ENCODE data around the gene HUS1. TPM values are rescaled to one million over a fixed set of nuclear protein-coding genes. Genes with fewer than 3 reads are reported as not detected.

The HUS1 gene
- total and polyA plus RNA-seq, 2 of the 4 experiments (the other 2 are of a cell fraction) = 16.2 to 18.3 TPM

DNA sequence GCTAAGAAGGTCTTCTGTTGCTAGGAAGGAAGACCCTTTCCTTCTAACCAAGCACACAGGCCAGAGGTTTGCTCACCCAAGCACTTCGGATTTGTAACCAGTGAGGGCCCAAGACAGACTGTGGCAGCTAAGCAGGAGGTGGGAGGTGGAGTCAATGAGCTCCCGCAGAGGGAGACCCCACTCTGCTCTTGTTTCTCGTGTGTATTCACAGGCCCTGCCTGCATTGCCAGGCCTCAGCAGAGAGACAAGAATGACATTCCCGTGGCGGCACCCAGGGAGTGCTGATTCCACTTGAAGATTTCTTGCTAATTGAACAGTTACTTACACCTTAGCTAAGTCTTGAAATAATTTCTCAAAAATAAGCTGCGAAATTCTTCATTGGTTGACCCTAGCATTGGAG, 44.6 kb downstream of the HUS1 start:
- Histone ChIP-seq H3K27me3 (ENCODE audit: control insufficient read depth, insufficient read depth, low read length) (no peaks in the 10 kb centered on the region), H3K9me1 (ENCODE audit: insufficient read depth, low read length) (peaks cover 4% of the 10 kb centered on the region), H3K56ac (ENCODE audit: extremely low read depth, insufficient read depth, low read length) (no peak overlapping the region), H3K27ac (ENCODE audit: insufficient read depth, low read length) (no peak overlapping the region), H3K4me3 (ENCODE audit: insufficient read depth, low read depth, low read length) (no peak overlapping the region), H2AK9ac (replicated peaks; ENCODE audit: low read depth, low read length, poor library complexity) (no peak overlapping the region), H4K8ac (ENCODE audit: low read depth in 2 of 2, low read length in 2 of 2) (no peak overlapping the region), H2AK5ac (ENCODE audit: low read depth, low read length) (no peak overlapping the region), H3K9me3 (ENCODE audit: control insufficient read depth, insufficient read depth, low read length) (no peaks in the 10 kb centered on the region), H2BK15ac (ENCODE audit: low read depth, low read length) (no peak overlapping the region), H2BK120ac (ENCODE audit: low read depth, low read length) (no peak overlapping the region), H4K20me1 (ENCODE audit: insufficient read depth, low read length) (no peaks in the 10 kb centered on the region), H2BK20ac (ENCODE audit: low read depth, low read length) (no peak overlapping the region), H3K14ac (replicated peaks; ENCODE audit: low read depth, low read length) (no peak overlapping the region), H3K9ac (ENCODE audit: low read depth, low read length) (no peak overlapping the region), H3K4me2 (ENCODE audit: low read depth, low read length) (no peak overlapping the region), H2BK5ac (ENCODE audit: low read depth, low read length, poor library complexity, severe bottlenecking) (no peak overlapping the region), H3K18ac (ENCODE audit: low read depth, low read length) (no peak overlapping the region), H3K36me3 (ENCODE audit: control insufficient read depth, insufficient read depth, low read length) (no peaks in the 10 kb centered on the region), H4K5ac (ENCODE audit: low read depth, low read length) (no peak overlapping the region), H3K4me1 (ENCODE audit: control insufficient read depth, insufficient read depth, low read length) (peaks cover 2% of the 10 kb centered on the region; the same call in 1 of the 2 replicates), H3K79me1 (ENCODE audit: low read depth in 1 of 2, low read length in 2 of 2) (no peaks in the 10 kb centered on the region), H4K91ac (ENCODE audit: insufficient read depth, low read depth, low read length) (no peak overlapping the region), H3K23ac (ENCODE audit: low read depth, low read length) (no peak overlapping the region), H2AFZ (replicated peaks; ENCODE audit: low read length, poor library complexity) (no peak overlapping the region), H3K4ac (ENCODE audit: low read depth, low read length) (no peak overlapping the region)
- DNase-seq = no peak
- CTCF ChIA-PET = interaction anchor here (1.6 kb wide), 1 partner anchor 10 kb away, joined by 5 read pairs; no protein-coding TSS in a partner anchor
- WGBS, 2 experiments (ENCODE audit: extremely low coverage in 2 of 2, insufficient read length in 1 of 2) = 90% methylated on average over 2 of the region's 6 CpGs; no CpG with 5 or more reads in 1 of the 2 experiments
- no peak for ATAC-seq (ENCODE audit: low read depth)
- no TSS peak for BruUV-seq (replicated peaks)
- dilution Hi-C loops (cut with HindIII; ENCODE audit: low sequenced_read_pairs, unreplicated experiment) (no loop called here), intact Hi-C loops (cut with micrococcal nuclease) (no loop called here), in situ Hi-C loops (cut with MboI; ENCODE audit: low sequenced_read_pairs) (no loop called here)
- TF ChIP-seq, protein P1, sequence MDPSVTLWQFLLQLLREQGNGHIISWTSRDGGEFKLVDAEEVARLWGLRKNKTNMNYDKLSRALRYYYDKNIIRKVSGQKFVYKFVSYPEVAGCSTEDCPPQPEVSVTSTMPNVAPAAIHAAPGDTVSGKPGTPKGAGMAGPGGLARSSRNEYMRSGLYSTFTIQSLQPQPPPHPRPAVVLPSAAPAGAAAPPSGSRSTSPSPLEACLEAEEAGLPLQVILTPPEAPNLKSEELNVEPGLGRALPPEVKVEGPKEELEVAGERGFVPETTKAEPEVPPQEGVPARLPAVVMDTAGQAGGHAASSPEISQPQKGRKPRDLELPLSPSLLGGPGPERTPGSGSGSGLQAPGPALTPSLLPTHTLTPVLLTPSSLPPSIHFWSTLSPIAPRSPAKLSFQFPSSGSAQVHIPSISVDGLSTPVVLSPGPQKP (IDR thresholded peaks at IDR 0.05; ENCODE audit: borderline replicate concordance, low read depth, low read length) = no peak
- TF ChIP-seq POLR2A (IDR thresholded peaks at IDR 0.05; ENCODE audit: low read depth, low read length) = no peak
- no peak for TF ChIP-seq RFX5 (IDR thresholded peaks at IDR 0.05; ENCODE audit: low read depth, low read length)
- TF ChIP-seq FOS (IDR thresholded peaks at IDR 0.05; ENCODE audit: low read depth, low read length) = no peak
- TF ChIP-seq MAZ (IDR thresholded peaks at IDR 0.05; ENCODE audit: borderline replicate concordance, low read depth, low read length) = no peak
- TF ChIP-seq MAFK (IDR thresholded peaks at IDR 0.05; ENCODE audit: low read depth, low read length) = no peak
- TF ChIP-seq SMC3 (IDR thresholded peaks at IDR 0.05; ENCODE audit: low read depth, low read length) = no peak
- no peak for TF ChIP-seq CHD1 (IDR thresholded peaks at IDR 0.05; ENCODE audit: low read depth, low read length)
- TF ChIP-seq CEBPB (IDR thresholded peaks at IDR 0.05; ENCODE audit: low read depth, low read length) = no peak
- TF ChIP-seq BHLHE40 (IDR thresholded peaks at IDR 0.05; ENCODE audit: low read depth, low read length) = no peak
- POLR2A ChIA-PET (ENCODE audit: unreplicated experiment) = no interaction called here
